KMS-11 (cell line): Measurements from ENCODE around the gene MEX3B.

ENCODE experiments used
- H2AFZ ChIP-seq: fragments of 200-600 bp; sonication (generic); 2 replicates; pipeline ENCODE4 v1.6.1; 2016; ENCODE audit warnings: antibody characterized with exemption, mixed run types, low read depth
- H3K27ac ChIP-seq: fragments of 200-600 bp; sonication (generic); 2 replicates; pipeline ENCODE4 v1.6.1; 2016; ENCODE audit warnings: mild to moderate bottlenecking, mixed run types
- H3K27me3 ChIP-seq: fragments of 200-600 bp; sonication (generic); 2 replicates; pipeline ENCODE4 v1.6.1; 2017; ENCODE audit warnings: mild to moderate bottlenecking, low read depth, mixed run types, moderate library complexity; ENCODE audit not compliant: insufficient read depth
- H3K36me3 ChIP-seq: fragments of 200-600 bp; sonication (generic); 2 replicates; pipeline ENCODE4 v1.6.1; 2017; ENCODE audit warnings: mild to moderate bottlenecking, mixed run types; ENCODE audit not compliant: insufficient read depth
- H3K4me1 ChIP-seq: fragments of 200-600 bp; sonication (generic); 2 replicates; pipeline ENCODE4 v1.6.1; 2016; ENCODE audit warnings: mild to moderate bottlenecking, low read depth, mixed run types; ENCODE audit not compliant: poor library complexity, severe bottlenecking
- H3K4me2 ChIP-seq: fragments of 200-600 bp; sonication (generic); 2 replicates; pipeline ENCODE4 v1.7.0; 2016; ENCODE audit warnings: mild to moderate bottlenecking, mixed run types
- H3K4me3 ChIP-seq: fragments of 200-600 bp; sonication (generic); IDR thresholded peaks from 2 replicates; pipeline ENCODE4 v1.6.1; 2017; ENCODE audit warnings: low read depth, low read length, mixed read lengths; ENCODE audit not compliant: insufficient read depth
- H3K79me2 ChIP-seq: fragments of 200-600 bp; sonication (generic); 2 replicates; pipeline ENCODE4 v1.6.1; 2016; ENCODE audit warnings: low read depth, mixed run types; ENCODE audit not compliant: insufficient read depth
- H3K9ac ChIP-seq: fragments of 200-600 bp; sonication (generic); 2 replicates; pipeline ENCODE4 v1.6.1; 2016; ENCODE audit warnings: mild to moderate bottlenecking, mixed run types
- H4K20me1 ChIP-seq: fragments of 200-600 bp; sonication (generic); 2 replicates; pipeline ENCODE4 v1.6.1; 2016; ENCODE audit warnings: mild to moderate bottlenecking, mixed run types; ENCODE audit not compliant: insufficient read depth
- TF ChIP-seq, protein P1 (sequence below): fragments of 200-600 bp; sonication (generic); conservative IDR thresholded peaks from 2 replicates; pipeline ENCODE4 v1.6.1; 2017; ENCODE audit warnings: low read depth, mild to moderate bottlenecking, antibody characterized with exemption, low read length, moderate library complexity, mixed read lengths

MEX3B gene

DNA sequence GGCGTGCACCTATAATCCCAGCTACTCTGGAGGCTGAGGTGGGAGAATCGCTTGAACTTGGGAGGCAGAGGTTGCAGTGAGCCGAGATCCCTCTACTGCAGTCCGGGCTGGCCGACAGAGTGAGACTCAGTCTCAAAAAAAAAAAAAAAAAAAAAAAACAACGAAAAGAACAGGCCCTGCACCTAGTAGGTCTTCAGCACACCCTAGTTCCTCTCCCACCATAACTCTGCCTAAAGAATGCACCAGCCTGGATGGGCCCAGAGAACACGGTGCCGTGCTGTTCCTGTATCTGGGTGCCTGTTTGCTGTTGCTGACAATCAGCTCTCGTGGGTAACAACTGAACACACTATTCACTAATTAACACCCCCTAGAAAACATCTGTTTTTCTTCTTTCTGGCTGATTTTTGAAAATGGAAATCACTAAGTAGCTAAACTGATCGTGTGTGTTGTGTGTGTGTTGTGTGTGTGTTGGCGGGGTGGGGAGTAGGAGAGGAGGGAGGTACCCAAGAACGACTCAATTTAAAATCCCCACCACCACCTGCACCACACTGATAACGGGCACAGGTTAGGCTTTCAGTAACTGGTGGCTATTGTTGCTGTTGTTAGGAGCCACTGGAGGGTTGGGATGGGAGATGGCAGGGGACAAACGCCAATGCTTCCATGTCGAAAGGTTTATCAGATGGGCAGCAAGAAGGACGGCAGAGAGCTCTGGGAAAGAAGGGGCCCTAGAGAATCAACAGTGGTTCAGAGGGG is 40.6 kb upstream of the MEX3B start:
- TF ChIP-seq, protein P1, sequence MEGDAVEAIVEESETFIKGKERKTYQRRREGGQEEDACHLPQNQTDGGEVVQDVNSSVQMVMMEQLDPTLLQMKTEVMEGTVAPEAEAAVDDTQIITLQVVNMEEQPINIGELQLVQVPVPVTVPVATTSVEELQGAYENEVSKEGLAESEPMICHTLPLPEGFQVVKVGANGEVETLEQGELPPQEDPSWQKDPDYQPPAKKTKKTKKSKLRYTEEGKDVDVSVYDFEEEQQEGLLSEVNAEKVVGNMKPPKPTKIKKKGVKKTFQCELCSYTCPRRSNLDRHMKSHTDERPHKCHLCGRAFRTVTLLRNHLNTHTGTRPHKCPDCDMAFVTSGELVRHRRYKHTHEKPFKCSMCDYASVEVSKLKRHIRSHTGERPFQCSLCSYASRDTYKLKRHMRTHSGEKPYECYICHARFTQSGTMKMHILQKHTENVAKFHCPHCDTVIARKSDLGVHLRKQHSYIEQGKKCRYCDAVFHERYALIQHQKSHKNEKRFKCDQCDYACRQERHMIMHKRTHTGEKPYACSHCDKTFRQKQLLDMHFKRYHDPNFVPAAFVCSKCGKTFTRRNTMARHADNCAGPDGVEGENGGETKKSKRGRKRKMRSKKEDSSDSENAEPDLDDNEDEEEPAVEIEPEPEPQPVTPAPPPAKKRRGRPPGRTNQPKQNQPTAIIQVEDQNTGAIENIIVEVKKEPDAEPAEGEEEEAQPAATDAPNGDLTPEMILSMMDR: no peak
- H3K9ac ChIP-seq: no peak overlapping the region
- no peak overlapping the region for H2AFZ ChIP-seq
- H3K4me3 ChIP-seq: no peak overlapping the region
- no peak overlapping the region for H3K4me2 ChIP-seq
- no peaks in the 10 kb centered on the region for H3K27me3 ChIP-seq
- no peaks in the 10 kb centered on the region for H3K79me2 ChIP-seq
- H3K27ac ChIP-seq: no peak overlapping the region
- H3K4me1 ChIP-seq: no peaks in the 10 kb centered on the region
- H4K20me1 ChIP-seq: no peaks in the 10 kb centered on the region
- H3K36me3 ChIP-seq: no peaks in the 10 kb centered on the region

DNA sequence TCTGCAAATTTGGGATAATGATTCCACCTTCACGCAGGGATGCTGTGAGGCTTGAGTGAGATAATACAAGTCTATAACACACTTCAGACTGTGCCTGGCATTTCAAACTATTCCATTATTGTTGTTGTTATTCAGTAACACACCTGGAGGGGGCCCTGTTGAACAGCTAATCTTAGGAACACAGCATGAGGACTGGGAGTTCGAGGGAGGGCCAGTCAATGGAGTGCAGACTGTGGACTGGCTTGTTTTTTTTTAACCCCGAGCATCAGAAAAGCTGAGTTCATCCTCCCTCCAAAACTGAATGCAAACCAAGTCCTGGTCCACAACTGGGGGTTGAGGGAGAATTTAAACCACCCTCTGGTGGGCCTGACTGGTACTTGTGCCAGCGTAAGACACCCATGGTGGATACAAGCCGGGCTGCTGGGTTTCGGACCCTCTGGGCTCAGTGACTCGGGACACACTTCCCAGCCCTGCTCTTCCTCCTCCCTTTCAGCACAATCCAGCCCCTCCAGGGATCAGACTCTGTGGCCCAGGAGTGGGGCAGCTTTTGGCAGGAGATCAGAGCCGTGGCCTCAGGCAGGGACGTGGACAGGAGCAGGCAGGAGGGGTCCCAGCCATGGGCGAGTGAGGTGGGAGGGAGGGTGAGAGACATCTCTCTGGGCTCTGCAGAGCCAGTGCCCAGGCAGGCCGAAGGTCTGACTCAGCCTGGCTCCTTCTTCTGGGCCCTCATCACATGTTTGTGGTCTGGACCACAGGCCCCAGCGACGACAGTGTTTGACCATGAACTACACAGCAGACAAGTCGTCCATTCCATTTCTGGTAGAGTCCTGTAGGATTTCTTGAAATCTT is 36.3 kb upstream of the MEX3B start:
- Histone ChIP-seq H3K27me3 (no peaks in the 10 kb centered on the region), H3K27ac (no peak overlapping the region), H3K4me2 (no peak overlapping the region), H3K4me1 (no peaks in the 10 kb centered on the region), H3K79me2 (no peaks in the 10 kb centered on the region), H4K20me1 (no peaks in the 10 kb centered on the region), H3K36me3 (no peaks in the 10 kb centered on the region), H3K4me3 (no peak overlapping the region), H3K9ac (no peak overlapping the region), H2AFZ (no peak overlapping the region)
- TF ChIP-seq, protein P1: no peak

DNA sequence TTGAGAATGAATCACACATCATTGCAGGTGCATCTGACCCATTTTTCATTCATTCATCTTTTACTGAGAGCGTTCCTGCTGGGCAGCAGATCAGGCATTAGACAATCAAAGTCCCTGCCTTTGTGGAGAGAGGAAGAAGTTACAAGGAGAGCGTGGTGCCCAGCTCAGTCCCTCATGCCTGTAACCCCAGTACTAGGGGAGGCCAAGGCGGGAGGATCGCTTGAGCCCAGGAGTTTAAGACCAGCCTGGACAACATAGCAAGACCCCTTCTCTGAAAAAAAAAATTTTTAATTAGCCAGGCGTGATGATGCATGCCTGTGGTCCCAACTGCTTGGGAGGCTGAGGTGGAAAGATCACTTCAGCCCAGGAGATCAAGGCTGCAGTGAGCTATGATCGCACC is 35.0 kb upstream of the MEX3B start:
- Histone ChIP-seq H4K20me1 (no peaks in the 10 kb centered on the region), H2AFZ (no peak overlapping the region), H3K27me3 (no peaks in the 10 kb centered on the region), H3K4me2 (no peak overlapping the region), H3K4me1 (no peaks in the 10 kb centered on the region), H3K27ac (no peak overlapping the region), H3K36me3 (no peaks in the 10 kb centered on the region), H3K79me2 (no peaks in the 10 kb centered on the region), H3K9ac (no peak overlapping the region), H3K4me3 (no peak overlapping the region)
- TF ChIP-seq, protein P1: no peak

DNA sequence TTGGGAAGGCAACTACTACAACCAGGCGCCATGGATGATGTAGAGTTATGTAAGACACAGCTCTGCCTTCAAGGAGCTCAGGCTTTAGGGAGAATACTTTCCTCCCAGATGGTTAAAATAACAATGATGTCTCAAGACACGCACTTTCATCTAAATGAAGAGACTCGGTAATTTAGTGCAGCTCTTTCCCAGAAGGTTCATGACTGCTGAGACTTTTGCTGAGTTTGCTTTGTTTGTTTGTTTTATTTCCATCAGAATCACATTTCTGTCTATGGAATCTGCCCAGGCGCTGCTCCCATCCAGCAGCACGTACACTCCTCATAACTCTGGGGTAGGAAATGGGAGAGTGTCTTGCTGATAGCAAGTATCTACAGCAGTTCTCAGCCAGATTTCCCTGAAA is 33.9 kb upstream of the MEX3B start:
- H3K27me3 ChIP-seq: no peaks in the 10 kb centered on the region
- no peak overlapping the region for H2AFZ ChIP-seq
- no peaks in the 10 kb centered on the region for H3K36me3 ChIP-seq
- no peak overlapping the region for H3K9ac ChIP-seq
- no peak overlapping the region for H3K4me3 ChIP-seq
- H3K4me2 ChIP-seq: no peak overlapping the region
- no peaks in the 10 kb centered on the region for H3K4me1 ChIP-seq
- no peaks in the 10 kb centered on the region for H3K79me2 ChIP-seq
- no peak overlapping the region for H3K27ac ChIP-seq
- no peaks in the 10 kb centered on the region for H4K20me1 ChIP-seq
- TF ChIP-seq, protein P1: no peak
